Ovary (tissue), 3 donors: ENCODE data around the gene PPP1R14C.

Source experiments
- EP300 ChIP-seq: sonication (generic); formaldehyde crosslinking; IDR thresholded peaks from one replicate; pipeline ENCODE4 v1.6.1; 2017; ENCODE audit warnings: antibody characterized with exemption
- POLR2A ChIP-seq: fragments of 450-650 bp; IDR thresholded peaks from one replicate; pipeline ENCODE4 v1.6.1; 2017; ENCODE audit warnings: antibody characterized with exemption, mild to moderate bottlenecking, moderate library complexity
- TF ChIP-seq, protein P1 (sequence below), 3 donors: fragments of 450-650 bp in 2 of 3; fragments of 200-600 bp in 1 of 3; IDR thresholded peaks; one replicate each; pipeline versions ENCODE4 v1.5.1 to v1.8.0; 2016 to 2022; ENCODE audit warnings: antibody characterized with exemption in 3 of 3, mild to moderate bottlenecking in 1 of 3
- donor health status: DM: no; HTN: no; CAD: no.

DNA sequence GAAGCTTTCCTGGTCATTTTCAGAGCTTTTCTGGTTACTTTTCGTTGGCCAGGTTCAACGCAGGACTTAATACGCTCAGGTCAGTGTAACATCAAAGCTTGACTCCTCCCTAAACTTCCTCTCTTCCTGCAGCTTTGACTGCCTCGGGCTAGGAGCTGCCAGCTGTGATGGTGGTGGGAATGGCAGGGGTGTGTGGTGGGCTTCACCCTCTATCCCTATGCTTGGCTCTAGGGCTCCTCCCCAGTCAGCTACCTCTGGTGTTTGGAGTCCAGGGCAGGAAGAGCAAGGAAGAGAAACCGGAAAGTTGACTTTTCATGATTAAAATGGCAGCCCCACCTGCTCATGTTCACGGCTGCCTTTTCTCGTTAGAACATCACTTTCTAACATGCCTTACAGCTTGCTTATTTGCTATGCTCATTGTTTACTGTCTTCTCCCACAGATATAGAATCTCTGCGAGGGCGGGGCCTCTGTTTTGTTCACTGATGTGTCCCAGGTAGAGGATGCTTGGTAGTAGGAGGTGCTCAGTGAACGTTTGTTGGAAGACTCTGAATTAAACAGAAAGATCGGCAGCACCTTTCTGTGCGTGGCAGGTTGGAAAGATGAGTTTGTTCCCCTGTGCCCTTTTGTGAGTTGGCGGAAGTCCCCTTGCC lies 16.1 kb upstream of the PPP1R14C start:
- TF ChIP-seq EP300: no peak
- TF ChIP-seq, protein P1, sequence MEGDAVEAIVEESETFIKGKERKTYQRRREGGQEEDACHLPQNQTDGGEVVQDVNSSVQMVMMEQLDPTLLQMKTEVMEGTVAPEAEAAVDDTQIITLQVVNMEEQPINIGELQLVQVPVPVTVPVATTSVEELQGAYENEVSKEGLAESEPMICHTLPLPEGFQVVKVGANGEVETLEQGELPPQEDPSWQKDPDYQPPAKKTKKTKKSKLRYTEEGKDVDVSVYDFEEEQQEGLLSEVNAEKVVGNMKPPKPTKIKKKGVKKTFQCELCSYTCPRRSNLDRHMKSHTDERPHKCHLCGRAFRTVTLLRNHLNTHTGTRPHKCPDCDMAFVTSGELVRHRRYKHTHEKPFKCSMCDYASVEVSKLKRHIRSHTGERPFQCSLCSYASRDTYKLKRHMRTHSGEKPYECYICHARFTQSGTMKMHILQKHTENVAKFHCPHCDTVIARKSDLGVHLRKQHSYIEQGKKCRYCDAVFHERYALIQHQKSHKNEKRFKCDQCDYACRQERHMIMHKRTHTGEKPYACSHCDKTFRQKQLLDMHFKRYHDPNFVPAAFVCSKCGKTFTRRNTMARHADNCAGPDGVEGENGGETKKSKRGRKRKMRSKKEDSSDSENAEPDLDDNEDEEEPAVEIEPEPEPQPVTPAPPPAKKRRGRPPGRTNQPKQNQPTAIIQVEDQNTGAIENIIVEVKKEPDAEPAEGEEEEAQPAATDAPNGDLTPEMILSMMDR (IDR thresholded peaks at IDR 0.05): no peak
- no peak for TF ChIP-seq POLR2A
